Measurements from ENCODE around the gene PDE9A. TPM values are rescaled to one million over a fixed set of nuclear protein-coding genes. Genes with fewer than 3 reads are reported as not detected.

PDE9A gene
- total and polyA plus RNA-seq, 2 experiments from 2014 or later, result 26.5 to 31.1 TPM

GRCh38 chr21:42635848-42636519 is 17.4 kb upstream of the PDE9A start:
- no peaks in the 10 kb centered on the region for H3K36me3 Mint-ChIP-seq (ENCODE audit: low read depth)

More at GRCh38 chr21:42635848-42636519, 17.4 kb upstream of the PDE9A start:
- H4K20me1 ChIP-seq (replicated peaks; ENCODE audit: insufficient read depth), result no peaks in the 10 kb centered on the region
- Mint-ChIP-seq H3K4me1 (peaks cover 12% of the 10 kb centered on the region), H3K27me3 (ENCODE audit: insufficient read depth, low read depth, poor library complexity) (no peaks in the 10 kb centered on the region), H3K4me3 (no peak overlapping the region), H3K9me3 (no peaks in the 10 kb centered on the region), H3K27ac (no peak overlapping the region)
- H3K4me3 ChIP-seq, result no peak overlapping the region
- peaks cover 6% of the 10 kb centered on the region; the same call in 1 of the 2 replicates for H3K4me1 ChIP-seq (ENCODE audit: insufficient read depth)
- H3F3A ChIP-seq (replicated peaks; ENCODE audit: low read depth), result 0 out of 2 replicates have a peak, but pooled peaks cover 4% of the 10 kb centered on the region
- H3K27ac ChIP-seq (ENCODE audit: low read depth), result no peak overlapping the region
- no peak overlapping the region for H3K4me2 ChIP-seq
- H3K27me3 ChIP-seq (ENCODE audit: insufficient read depth), result no peaks in the 10 kb centered on the region
- no peaks in the 10 kb centered on the region for H3K36me3 ChIP-seq (ENCODE audit: insufficient read depth)
- TF ChIP-seq STAT1 (IDR thresholded peaks at IDR 0.05; ENCODE audit: unreplicated experiment) (no peak), JUNB (IDR thresholded peaks at IDR 0.05; ENCODE audit: unreplicated experiment) (no peak), ZNF114 (CRISPR knock-in tag; IDR thresholded peaks at IDR 0.05) (no peak), POLR2AphosphoS5 (IDR thresholded peaks at IDR 0.05; ENCODE audit: low read depth) (no peak), EZH2phosphoT487 (IDR thresholded peaks at IDR 0.05; ENCODE audit: unreplicated experiment) (no peak), EZH2 (IDR thresholded peaks at IDR 0.05; ENCODE audit: low read depth, unreplicated experiment) (no peak), NANOG (IDR thresholded peaks at IDR 0.05; ENCODE audit: borderline replicate concordance) (no peak), CTCF (conservative IDR thresholded peaks at IDR 0.05; ENCODE audit: low read depth in 2 of 2) (no peak), ZNF331 (CRISPR knock-in tag; IDR thresholded peaks at IDR 0.05; ENCODE audit: low read depth) (no peak), REST (IDR thresholded peaks at IDR 0.05; ENCODE audit: unreplicated experiment) (no peak), ETS1 (IDR thresholded peaks at IDR 0.05) (no peak)
- H3K9me2 ChIP-seq (ENCODE audit: insufficient read depth), result no peaks in the 10 kb centered on the region
- no peak overlapping the region for H2AFZ ChIP-seq
- ATAC-seq, result no peak
- H3K79me2 ChIP-seq (replicated peaks; ENCODE audit: insufficient read depth), result no peaks in the 10 kb centered on the region
- no peak for DNase-seq (ENCODE audit: low spot score)
